ENCODE measurements around the gene OTUD7B.
"Not testable (repeated sequence)": the region's sequence is repeated elsewhere in the genome, so short reads cannot be mapped to it uniquely, and the experiment has no call there.

The OTUD7B gene

DNA sequence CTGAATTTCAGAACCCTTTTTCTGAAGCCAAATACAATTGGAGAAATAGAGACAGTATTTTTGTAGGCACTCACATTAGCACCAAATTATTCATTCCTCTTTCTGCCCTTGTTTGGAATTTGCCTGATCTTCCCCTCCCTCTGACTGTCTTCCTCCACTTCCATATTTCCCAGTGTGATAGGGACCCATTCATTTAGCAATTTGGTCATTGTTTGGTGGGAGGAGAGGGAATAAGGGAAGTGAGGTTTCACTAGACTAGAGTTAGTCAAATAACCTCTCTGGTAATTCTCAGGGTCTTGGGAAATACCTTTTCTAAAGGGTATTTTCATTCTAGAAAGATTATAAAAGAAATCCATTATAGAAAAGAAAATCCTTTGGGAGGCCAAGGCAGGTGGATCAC, 42.9 kb downstream of the OTUD7B start:
- TF ChIP-seq, protein P1, sequence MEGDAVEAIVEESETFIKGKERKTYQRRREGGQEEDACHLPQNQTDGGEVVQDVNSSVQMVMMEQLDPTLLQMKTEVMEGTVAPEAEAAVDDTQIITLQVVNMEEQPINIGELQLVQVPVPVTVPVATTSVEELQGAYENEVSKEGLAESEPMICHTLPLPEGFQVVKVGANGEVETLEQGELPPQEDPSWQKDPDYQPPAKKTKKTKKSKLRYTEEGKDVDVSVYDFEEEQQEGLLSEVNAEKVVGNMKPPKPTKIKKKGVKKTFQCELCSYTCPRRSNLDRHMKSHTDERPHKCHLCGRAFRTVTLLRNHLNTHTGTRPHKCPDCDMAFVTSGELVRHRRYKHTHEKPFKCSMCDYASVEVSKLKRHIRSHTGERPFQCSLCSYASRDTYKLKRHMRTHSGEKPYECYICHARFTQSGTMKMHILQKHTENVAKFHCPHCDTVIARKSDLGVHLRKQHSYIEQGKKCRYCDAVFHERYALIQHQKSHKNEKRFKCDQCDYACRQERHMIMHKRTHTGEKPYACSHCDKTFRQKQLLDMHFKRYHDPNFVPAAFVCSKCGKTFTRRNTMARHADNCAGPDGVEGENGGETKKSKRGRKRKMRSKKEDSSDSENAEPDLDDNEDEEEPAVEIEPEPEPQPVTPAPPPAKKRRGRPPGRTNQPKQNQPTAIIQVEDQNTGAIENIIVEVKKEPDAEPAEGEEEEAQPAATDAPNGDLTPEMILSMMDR (IDR thresholded peaks at IDR 0.05; ENCODE audit: extremely low read depth, missing control alignments): no peak
- DNase-seq (ENCODE audit: low spot score): no peak

- TF ChIP-seq, protein P1 (IDR thresholded peaks at IDR 0.05; ENCODE audit: extremely low read depth, missing control alignments): no peak
- DNase-seq (ENCODE audit: low spot score): no peak
These were observed 43.5 kb downstream of the OTUD7B start for GRCh38 chr1:149967041-149967440.

DNA sequence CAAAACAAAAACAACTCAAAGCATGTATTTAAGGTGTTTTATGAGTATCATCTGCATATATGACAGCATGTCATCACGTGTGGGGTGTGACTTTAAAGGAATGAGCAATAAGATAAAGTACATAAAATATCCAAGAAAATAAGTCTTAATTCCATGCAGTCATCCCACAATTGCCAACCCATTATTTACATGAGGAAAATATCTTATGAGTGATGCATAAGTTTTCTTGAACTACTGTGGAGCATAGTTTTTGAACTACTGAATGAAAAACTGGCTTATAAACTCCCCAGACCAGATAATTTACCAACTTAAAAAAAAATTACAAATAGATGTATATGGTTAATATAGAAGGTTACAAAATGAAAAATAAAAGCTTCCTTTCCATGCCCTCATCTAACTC, 44.1 kb downstream of the OTUD7B start:
- no peak for DNase-seq (ENCODE audit: low spot score)
- TF ChIP-seq, protein P1 (IDR thresholded peaks at IDR 0.05; ENCODE audit: extremely low read depth, missing control alignments): no peak

GRCh38 chr1:149965440-149965839, 45.1 kb downstream of the OTUD7B start:
- DNase-seq (ENCODE audit: low spot score): no peak

DNA sequence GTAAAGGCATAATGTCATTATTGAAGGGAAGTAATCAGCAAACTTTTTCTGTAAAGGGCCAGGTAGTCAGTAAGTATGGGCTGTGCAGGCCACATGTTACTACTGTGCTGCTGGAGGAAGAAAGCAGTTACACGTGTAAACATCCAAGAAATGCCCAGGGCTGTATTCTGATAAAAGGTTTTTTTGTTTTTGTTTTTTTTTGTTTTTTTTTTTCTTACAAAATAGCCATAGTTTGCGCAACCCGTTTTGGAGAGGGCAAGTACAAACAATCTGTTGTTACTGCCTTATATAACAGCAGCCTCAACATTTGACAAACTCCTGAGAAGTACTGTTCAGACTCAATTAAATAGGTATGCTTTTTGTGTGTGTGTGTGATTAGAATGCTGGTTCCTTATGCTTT, 47.2 kb downstream of the OTUD7B start:
- TF ChIP-seq, protein P1 (IDR thresholded peaks at IDR 0.05; ENCODE audit: extremely low read depth, missing control alignments): no peak
- DNase-seq (ENCODE audit: low spot score): no peak

More at GRCh38 chr1:149965440-149965839, 45.1 kb downstream of the OTUD7B start:
- TF ChIP-seq, protein P1 (IDR thresholded peaks at IDR 0.05; ENCODE audit: extremely low read depth, missing control alignments): no peak

- no peak for DNase-seq (ENCODE audit: low spot score)
- TF ChIP-seq, protein P1 (IDR thresholded peaks at IDR 0.05; ENCODE audit: extremely low read depth, missing control alignments): no peak
These were observed 47.8 kb downstream of the OTUD7B start for GRCh38 chr1:149962736-149963135.

- TF ChIP-seq, protein P1 (IDR thresholded peaks at IDR 0.05; ENCODE audit: extremely low read depth, missing control alignments): peak; percentile 54
- DNase-seq (ENCODE audit: low spot score): peak; percentile 55
These were observed 48.4 kb downstream of the OTUD7B start for GRCh38 chr1:149962039-149962647.

- not testable (repeated sequence) for DNase-seq (ENCODE audit: low spot score)
These were observed 53.0 kb downstream of the OTUD7B start for GRCh38 chr1:149957548-149957947.
